GM10266 (cell line): ENCODE data around the gene ILF3.

ENCODE experiments used
- DNase-seq: peaks from one replicate; pipeline ENCODE4 v3.0.0; 2012; ENCODE audit errors: extremely low spot score
- CTCF ChIP-seq: IDR thresholded peaks from 2 replicates; pipeline ENCODE4 v1.5.1; 2012; ENCODE audit warnings: mild to moderate bottlenecking, low read depth; ENCODE audit not compliant: control insufficient read depth, insufficient read depth; ENCODE audit errors: missing control alignments

The ILF3 gene

GRCh38 chr19:10677751-10678150 lies 23.6 kb downstream of the ILF3 start:
- no peak for TF ChIP-seq CTCF
- DNase-seq = no peak

GRCh38 chr19:10678813-10679212 lies 24.7 kb downstream of the ILF3 start:
- DNase-seq = no peak

GRCh38 chr19:10679743-10680142 lies 25.6 kb downstream of the ILF3 start:
- DNase-seq = no peak
- no peak for TF ChIP-seq CTCF

More at GRCh38 chr19:10678813-10679212, 24.7 kb downstream of the ILF3 start:
- TF ChIP-seq CTCF = no peak

- TF ChIP-seq CTCF = no peak
- no peak for DNase-seq
Observed at GRCh38 chr19:10680545-10681135, 26.5 kb downstream of the ILF3 start.

GRCh38 chr19:10681658-10682057 lies 27.5 kb downstream of the ILF3 start:
- no peak for TF ChIP-seq CTCF
- DNase-seq = no peak

GRCh38 chr19:10682397-10683063 lies 28.4 kb downstream of the ILF3 start:
- no peak for TF ChIP-seq CTCF

GRCh38 chr19:10683064-10683426 lies 28.9 kb downstream of the ILF3 start:
- TF ChIP-seq CTCF = no peak
- no peak for DNase-seq

More at GRCh38 chr19:10682397-10683063, 28.4 kb downstream of the ILF3 start:
- no peak for DNase-seq
